Measurements from ENCODE around the gene PAX3.

GRCh38 chr2:222293660-222294630 lies 4.9 kb downstream of the PAX3 start:
- TF ChIP-seq NFRKB (IDR thresholded peaks at IDR 0.05) (no peak), CTBP1 (IDR thresholded peaks at IDR 0.05; ENCODE audit: borderline replicate concordance) (no peak)
